Hepatocyte (in vitro differentiated cells): ENCODE data around the gene S100PBP.

ENCODE experiments used
- EZH2 ChIP-seq: fragments of 200-600 bp; sonication (generic); IDR thresholded peaks from 2 replicates; pipeline ENCODE4 v1.6.1; 2016; ENCODE audit warnings: antibody characterized with exemption, mild to moderate bottlenecking, borderline replicate concordance
- EZH2phosphoT487 ChIP-seq: fragments of 200-600 bp; sonication (generic); IDR thresholded peaks from one replicate; pipeline ENCODE4 v1.6.1; 2018; ENCODE audit warnings: antibody characterized with exemption, mild to moderate bottlenecking, low read depth, moderate library complexity; ENCODE audit not compliant: unreplicated experiment, severe bottlenecking
- TF ChIP-seq, protein P1 (sequence below): fragments of 200-600 bp; sonication (generic); IDR thresholded peaks from 2 replicates; pipeline ENCODE4 v1.5.1; 2016; ENCODE audit warnings: antibody characterized with exemption, mild to moderate bottlenecking; ENCODE audit not compliant: poor library complexity

DNA sequence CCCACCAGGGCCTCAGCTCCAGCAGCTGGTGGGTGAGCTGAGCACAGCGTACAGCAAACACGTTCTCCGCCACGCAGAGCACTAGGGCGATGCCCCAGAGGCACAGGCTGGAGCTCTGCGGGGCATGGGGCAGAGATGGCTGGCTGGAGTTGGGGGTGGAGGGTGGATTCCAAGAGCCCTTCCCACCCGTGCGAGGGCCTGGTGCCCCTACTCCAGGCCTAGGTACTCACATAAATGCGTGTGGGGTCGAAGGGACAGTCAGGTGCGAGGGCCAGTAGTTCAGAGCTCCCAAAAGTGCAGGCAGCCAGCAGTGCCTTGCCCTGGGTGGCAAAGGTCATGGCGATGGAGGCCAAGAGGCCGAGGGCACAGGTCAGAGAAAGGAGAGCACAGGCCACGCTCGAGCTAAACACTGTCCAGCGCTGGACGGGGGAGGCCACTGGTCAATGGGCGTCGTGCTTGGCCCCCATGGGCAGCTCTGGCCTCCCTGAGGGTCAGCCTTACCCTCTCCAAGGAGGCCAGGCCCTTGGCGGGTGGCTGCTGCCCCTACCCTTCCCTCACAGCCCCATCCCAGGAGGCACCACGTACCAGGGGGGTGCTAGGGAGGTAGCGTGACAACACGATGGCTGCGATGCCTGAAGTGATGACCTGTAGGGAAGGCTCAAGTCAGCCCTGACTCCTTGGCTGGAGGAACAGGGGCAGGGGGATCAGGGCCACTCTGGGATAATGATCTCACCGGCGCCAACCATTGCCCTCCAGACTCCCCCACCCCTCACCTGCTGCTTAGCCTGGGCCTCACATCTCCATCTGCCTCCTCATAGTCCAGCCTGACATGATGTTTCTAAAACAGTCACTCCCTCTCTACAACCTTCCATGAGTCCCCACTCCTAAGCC is 78.1 kb downstream of the S100PBP start:
- TF ChIP-seq EZH2phosphoT487: no peak
- TF ChIP-seq, protein P1, sequence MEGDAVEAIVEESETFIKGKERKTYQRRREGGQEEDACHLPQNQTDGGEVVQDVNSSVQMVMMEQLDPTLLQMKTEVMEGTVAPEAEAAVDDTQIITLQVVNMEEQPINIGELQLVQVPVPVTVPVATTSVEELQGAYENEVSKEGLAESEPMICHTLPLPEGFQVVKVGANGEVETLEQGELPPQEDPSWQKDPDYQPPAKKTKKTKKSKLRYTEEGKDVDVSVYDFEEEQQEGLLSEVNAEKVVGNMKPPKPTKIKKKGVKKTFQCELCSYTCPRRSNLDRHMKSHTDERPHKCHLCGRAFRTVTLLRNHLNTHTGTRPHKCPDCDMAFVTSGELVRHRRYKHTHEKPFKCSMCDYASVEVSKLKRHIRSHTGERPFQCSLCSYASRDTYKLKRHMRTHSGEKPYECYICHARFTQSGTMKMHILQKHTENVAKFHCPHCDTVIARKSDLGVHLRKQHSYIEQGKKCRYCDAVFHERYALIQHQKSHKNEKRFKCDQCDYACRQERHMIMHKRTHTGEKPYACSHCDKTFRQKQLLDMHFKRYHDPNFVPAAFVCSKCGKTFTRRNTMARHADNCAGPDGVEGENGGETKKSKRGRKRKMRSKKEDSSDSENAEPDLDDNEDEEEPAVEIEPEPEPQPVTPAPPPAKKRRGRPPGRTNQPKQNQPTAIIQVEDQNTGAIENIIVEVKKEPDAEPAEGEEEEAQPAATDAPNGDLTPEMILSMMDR: no peak
- no peak for TF ChIP-seq EZH2
